Keratinocyte (primary cell): Measurements from ENCODE around the gene SORBS1. TPM values are rescaled to one million over a fixed set of nuclear protein-coding genes. Genes with fewer than 3 reads are reported as not detected.

Source experiments
- DNase-seq: peaks from one replicate; pipeline ENCODE4 v3.0.0-alpha.2; 2011; ENCODE audit warnings: low read depth, missing footprints, low spot score
- FAIRE-seq: peaks from 2 replicates; lab custom pipeline; 2011; peaks lifted over from hg19 to GRCh38; lab: Jason Lieb, UNC
- H2AFZ ChIP-seq: 2 replicates; pipeline ENCODE4 v1.6.0; 2012; ENCODE audit warnings: low read length, control low read depth, inconsistent platforms; ENCODE audit not compliant: control insufficient read depth
- H3K27ac ChIP-seq: 2 replicates; pipeline ENCODE4 v1.5.1; 2011; ENCODE audit warnings: low read length; ENCODE audit not compliant: control insufficient read depth, insufficient read depth
- H3K27me3 ChIP-seq: 3 replicates; pipeline ENCODE4 v1.6.0; 2011; ENCODE audit warnings: low read length; ENCODE audit not compliant: control insufficient read depth, insufficient read depth; ENCODE audit errors: extremely low read depth
- H3K36me3 ChIP-seq, 2 experiments: 2 replicates in 1 of 2; 3 replicates in 1 of 2; pipeline ENCODE4 v1.5.1; 2011; ENCODE audit warnings: low read length in 2 of 2, mild to moderate bottlenecking in 1 of 2; ENCODE audit not compliant: control insufficient read depth in 2 of 2, insufficient read depth in 2 of 2; ENCODE audit errors: extremely low read depth in 1 of 2
- H3K4me1 ChIP-seq: 3 replicates; pipeline ENCODE4 v1.5.1; 2011; ENCODE audit warnings: low read length; ENCODE audit not compliant: control insufficient read depth, insufficient read depth; ENCODE audit errors: extremely low read depth
- H3K4me2 ChIP-seq: 3 replicates; pipeline ENCODE4 v1.6.0; 2011; ENCODE audit warnings: low read depth, low read length; ENCODE audit not compliant: control insufficient read depth, insufficient read depth; ENCODE audit errors: extremely low read depth
- H3K4me3 ChIP-seq, 3 experiments: fragments of 200-600 bp in 1 of 3; sonication (generic) in 1 of 3; 2 replicates in 2 of 3; 3 replicates in 1 of 3; pipeline ENCODE4 v1.5.1; 2011 to 2016; ENCODE audit warnings: low read length in 3 of 3, mild to moderate bottlenecking in 3 of 3, control low read depth in 2 of 3, inconsistent platforms in 1 of 3, low read depth in 1 of 3, mixed read lengths in 1 of 3, mixed run types in 1 of 3, moderate library complexity in 1 of 3; ENCODE audit not compliant: control insufficient read depth in 2 of 3, insufficient read depth in 2 of 3; ENCODE audit errors: extremely low read depth in 1 of 3
- H3K79me2 ChIP-seq: 2 replicates; pipeline ENCODE4 v1.6.0; 2012; ENCODE audit warnings: low read length; ENCODE audit not compliant: control insufficient read depth, insufficient read depth
- H3K9ac ChIP-seq: 3 replicates; pipeline ENCODE4 v1.6.0; 2011; ENCODE audit warnings: low read length; ENCODE audit not compliant: control insufficient read depth, insufficient read depth; ENCODE audit errors: extremely low read depth
- H3K9me1 ChIP-seq: 3 replicates; pipeline ENCODE4 v1.6.0; 2011; ENCODE audit warnings: low read length; ENCODE audit not compliant: control insufficient read depth, insufficient read depth; ENCODE audit errors: extremely low read depth
- H3K9me3 ChIP-seq: 2 replicates; pipeline ENCODE4 v1.5.1; 2012; ENCODE audit warnings: low read depth, low read length; ENCODE audit not compliant: control insufficient read depth
- H4K20me1 ChIP-seq: 3 replicates; pipeline ENCODE4 v1.6.0; 2011; ENCODE audit warnings: low read length; ENCODE audit not compliant: control insufficient read depth, insufficient read depth; ENCODE audit errors: extremely low read depth
- EZH2 ChIP-seq: IDR thresholded peaks from one replicate; pipeline ENCODE4 v1.6.1; 2012; ENCODE audit warnings: inconsistent platforms, mild to moderate bottlenecking, low read length, moderate library complexity
- dilution Hi-C: fragments of 300-500 bp; cut with MboI; formaldehyde crosslinking; loops from one replicate; pipeline ENCODE4 v1.7.0; 2020; ENCODE audit warnings: low sequenced_read_pairs; ENCODE audit not compliant: extremely low pct_ligation_motif_present
- polyA plus RNA-seq, 5 experiments: library from polyadenylated mRNA; depleted of rRNA in 3 of 5; stranded (reverse) in 3 of 5; stranded (forward) in 1 of 5; unstranded in 1 of 5; fragments of >200 nt; gene quantifications; 1 replicate in 1 of 5; 2 replicates in 3 of 5; 3 replicates in 1 of 5; pipeline versions ENCODE4 v1.2.1 to v1.2.3, GENCODE V29; 2011 to 2012; ENCODE audit warnings: missing spikeins in 2 of 5, low read depth in 1 of 5, low replicate concordance in 1 of 5
- TF ChIP-seq, protein P1 (sequence below), 3 experiments: IDR thresholded peaks in 1 of 3; conservative IDR thresholded peaks in 1 of 3; optimal IDR thresholded peaks in 1 of 3; 2 replicates in 2 of 3; 3 replicates in 1 of 3; pipeline versions ENCODE3 to v1.5.1; 2011; ENCODE audit warnings: low read length in 3 of 3, mild to moderate bottlenecking in 3 of 3, moderate library complexity in 2 of 3, control low read depth in 1 of 3, inconsistent platforms in 1 of 3; ENCODE audit not compliant: insufficient read depth in 2 of 3; ENCODE audit errors: extremely low read depth in 1 of 3

SORBS1 gene
- polyA plus RNA-seq, 1 donor (not counting 4 experiments of a cell fraction or from before 2014, with no cell fraction given) = 0.42 TPM

DNA sequence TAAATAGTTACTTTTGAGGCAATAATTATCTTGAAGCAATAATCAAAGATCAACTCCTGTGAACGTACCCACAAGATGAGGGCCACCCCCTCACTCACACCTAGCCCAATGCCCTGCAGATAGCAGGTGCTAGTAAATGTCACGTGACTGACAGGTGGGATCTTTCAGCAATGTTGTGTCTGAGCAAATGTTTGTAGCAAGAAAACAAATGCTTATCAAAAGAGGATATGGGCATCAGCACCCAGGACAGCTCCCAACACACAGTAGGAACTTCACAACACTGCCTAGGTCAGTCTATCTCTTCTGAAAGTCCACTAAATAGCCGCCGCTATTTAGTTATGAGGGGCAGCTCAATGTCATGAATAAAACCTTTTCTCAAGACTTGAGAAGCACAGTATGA is 149.5 kb downstream of the SORBS1 start:
- H3K79me2 ChIP-seq = no peaks in the 10 kb centered on the region
- H3K4me3 ChIP-seq = no peak overlapping the region
- H4K20me1 ChIP-seq = no peaks in the 10 kb centered on the region
- H3K27me3 ChIP-seq = no peaks in the 10 kb centered on the region
- no peaks in the 10 kb centered on the region for H3K36me3 ChIP-seq
- no peaks in the 10 kb centered on the region for H3K4me1 ChIP-seq
- H3K9me1 ChIP-seq = no peaks in the 10 kb centered on the region
- no peak for TF ChIP-seq EZH2
- TF ChIP-seq, protein P1, sequence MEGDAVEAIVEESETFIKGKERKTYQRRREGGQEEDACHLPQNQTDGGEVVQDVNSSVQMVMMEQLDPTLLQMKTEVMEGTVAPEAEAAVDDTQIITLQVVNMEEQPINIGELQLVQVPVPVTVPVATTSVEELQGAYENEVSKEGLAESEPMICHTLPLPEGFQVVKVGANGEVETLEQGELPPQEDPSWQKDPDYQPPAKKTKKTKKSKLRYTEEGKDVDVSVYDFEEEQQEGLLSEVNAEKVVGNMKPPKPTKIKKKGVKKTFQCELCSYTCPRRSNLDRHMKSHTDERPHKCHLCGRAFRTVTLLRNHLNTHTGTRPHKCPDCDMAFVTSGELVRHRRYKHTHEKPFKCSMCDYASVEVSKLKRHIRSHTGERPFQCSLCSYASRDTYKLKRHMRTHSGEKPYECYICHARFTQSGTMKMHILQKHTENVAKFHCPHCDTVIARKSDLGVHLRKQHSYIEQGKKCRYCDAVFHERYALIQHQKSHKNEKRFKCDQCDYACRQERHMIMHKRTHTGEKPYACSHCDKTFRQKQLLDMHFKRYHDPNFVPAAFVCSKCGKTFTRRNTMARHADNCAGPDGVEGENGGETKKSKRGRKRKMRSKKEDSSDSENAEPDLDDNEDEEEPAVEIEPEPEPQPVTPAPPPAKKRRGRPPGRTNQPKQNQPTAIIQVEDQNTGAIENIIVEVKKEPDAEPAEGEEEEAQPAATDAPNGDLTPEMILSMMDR (optimal IDR thresholded peaks at IDR 0.05 in 1 of 3, IDR thresholded peaks at IDR 0.05 in 1 of 3, conservative IDR thresholded peaks at IDR 0.05 in 1 of 3; ENCODE audit: extremely low read depth in 1 of 3, insufficient read depth in 2 of 3, low read length in 3 of 3) = no peak
- no peak overlapping the region for H2AFZ ChIP-seq
- DNase-seq (no peak), FAIRE-seq (no peak)
- no peak overlapping the region for H3K27ac ChIP-seq
- H3K4me2 ChIP-seq = no peak overlapping the region
- no peak overlapping the region for H3K9ac ChIP-seq
- dilution Hi-C loops = no loop called here
- H3K9me3 ChIP-seq = no peaks in the 10 kb centered on the region

DNA sequence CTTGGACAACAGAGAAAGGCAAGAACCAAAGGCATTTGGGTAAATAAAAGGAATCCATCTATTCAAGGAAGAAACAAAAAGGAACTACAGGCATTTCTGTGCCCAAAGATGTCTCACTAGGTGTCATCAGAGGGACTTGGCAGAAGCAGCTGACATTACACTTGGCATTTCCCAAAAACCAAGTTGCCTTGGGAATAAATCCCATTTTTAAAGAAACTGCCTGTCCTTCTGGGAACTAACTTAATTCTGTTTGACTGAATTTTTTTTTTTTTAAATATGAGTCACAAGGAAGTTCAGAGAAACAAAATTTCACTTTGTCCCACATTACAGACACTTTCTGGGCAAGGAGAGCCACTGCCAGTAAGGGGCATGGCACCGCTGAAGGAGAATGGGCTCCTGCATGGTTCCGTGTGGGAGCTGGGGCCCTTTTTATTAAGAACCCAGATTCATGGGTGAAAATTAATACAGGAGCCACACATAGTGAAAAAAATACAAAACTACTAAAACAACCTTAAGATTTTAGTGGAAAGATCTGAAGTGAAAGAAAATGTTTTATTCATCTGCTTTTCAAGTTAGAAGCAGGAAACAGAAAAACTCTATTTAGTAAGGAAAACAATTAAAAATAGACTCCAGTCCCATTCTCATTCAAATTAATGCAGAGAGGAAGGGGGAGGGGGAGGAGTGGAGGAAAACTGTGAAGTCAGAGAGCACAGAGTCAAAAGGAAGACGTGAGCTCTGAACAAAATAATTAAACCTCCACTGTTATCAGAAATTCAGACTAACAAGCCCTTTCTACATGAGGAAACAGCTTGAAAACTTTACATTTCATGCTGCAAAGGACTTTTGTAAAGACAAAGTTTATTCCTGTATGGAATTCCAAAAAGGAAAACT is 151.9 kb downstream of the SORBS1 start:
- Histone ChIP-seq H3K27me3 (no peaks in the 10 kb centered on the region), H3K9ac (no peak overlapping the region), H3K27ac (no peak overlapping the region), H3K36me3 (no peaks in the 10 kb centered on the region), H3K4me1 (no peaks in the 10 kb centered on the region), H3K9me1 (no peaks in the 10 kb centered on the region), H3K4me2 (no peak overlapping the region), H3K4me3 (no peak overlapping the region), H3K79me2 (no peaks in the 10 kb centered on the region), H3K9me3 (no peaks in the 10 kb centered on the region), H4K20me1 (no peaks in the 10 kb centered on the region), H2AFZ (no peak overlapping the region)
- dilution Hi-C loops = no loop called here
- DNase-seq (no peak), FAIRE-seq (no peak)
- TF ChIP-seq, protein P1 (optimal IDR thresholded peaks at IDR 0.05 in 1 of 3, IDR thresholded peaks at IDR 0.05 in 1 of 3, conservative IDR thresholded peaks at IDR 0.05 in 1 of 3; ENCODE audit: extremely low read depth in 1 of 3, insufficient read depth in 2 of 3, low read length in 3 of 3) = no peak
- no peak for TF ChIP-seq EZH2
